AG04449 (cell line): ENCODE results near the gene HSPA9.

Experiments used
- CTCF ChIA-PET: fragments of 350-600 bp; formaldehyde crosslinking; extraction: SDS; loops from one replicate; lab custom pipeline; 2021; ENCODE audit warnings: antibody characterized with exemption; lab: Yijun Ruan, JAX
- POLR2A ChIA-PET: fragments of 400-600, 350-600 bp; formaldehyde crosslinking; extraction: SDS; loops from one replicate; lab custom pipeline; 2020; ENCODE audit warnings: antibody characterized with exemption, inconsistent platforms; lab: Yijun Ruan, JAX
- DNase-seq: peaks from one replicate; pipeline ENCODE4 v3.0.0-alpha.2; 2010; ENCODE audit warnings: low read depth, low spot score
- H3K4me3 ChIP-seq: 2 replicates; pipeline ENCODE4 v1.5.1; 2011; ENCODE audit warnings: low read depth, mild to moderate bottlenecking, control low read depth, low read length
- TF ChIP-seq, protein P1 (sequence below): IDR thresholded peaks from one replicate; pipeline ENCODE4 v1.5.1; 2011; ENCODE audit warnings: mild to moderate bottlenecking, moderate library complexity, low read length, control low read depth, inconsistent platforms; ENCODE audit not compliant: insufficient read depth; ENCODE audit errors: missing control alignments

Gene HSPA9

DNA sequence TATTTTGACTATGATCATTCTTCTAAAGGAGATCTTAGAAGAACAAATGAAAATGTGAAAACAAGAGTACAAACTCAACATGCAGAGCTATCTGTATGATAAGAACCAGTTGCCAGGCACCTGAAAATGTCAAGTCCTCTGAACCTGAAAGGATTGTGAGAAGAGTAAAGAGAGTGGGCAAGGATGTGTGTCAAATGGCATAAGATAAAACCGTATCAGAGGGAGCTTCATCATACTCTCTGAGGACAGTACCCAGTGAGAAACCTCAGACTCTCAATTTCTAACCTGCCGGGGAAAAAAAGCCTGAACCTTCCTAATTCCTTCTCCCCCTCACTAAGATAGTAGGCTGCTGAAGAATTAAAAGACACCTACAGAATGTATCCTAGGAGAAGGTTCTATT is 39.0 kb downstream of the HSPA9 start:
- CTCF ChIA-PET: interaction anchor here (1.1 to 1.9 kb wide), 3 partner anchors 10 to 87 kb away, joined by 3 to 7 read pairs (median 4); no protein-coding TSS in a partner anchor
- POLR2A ChIA-PET: no interaction called here
- TF ChIP-seq, protein P1, sequence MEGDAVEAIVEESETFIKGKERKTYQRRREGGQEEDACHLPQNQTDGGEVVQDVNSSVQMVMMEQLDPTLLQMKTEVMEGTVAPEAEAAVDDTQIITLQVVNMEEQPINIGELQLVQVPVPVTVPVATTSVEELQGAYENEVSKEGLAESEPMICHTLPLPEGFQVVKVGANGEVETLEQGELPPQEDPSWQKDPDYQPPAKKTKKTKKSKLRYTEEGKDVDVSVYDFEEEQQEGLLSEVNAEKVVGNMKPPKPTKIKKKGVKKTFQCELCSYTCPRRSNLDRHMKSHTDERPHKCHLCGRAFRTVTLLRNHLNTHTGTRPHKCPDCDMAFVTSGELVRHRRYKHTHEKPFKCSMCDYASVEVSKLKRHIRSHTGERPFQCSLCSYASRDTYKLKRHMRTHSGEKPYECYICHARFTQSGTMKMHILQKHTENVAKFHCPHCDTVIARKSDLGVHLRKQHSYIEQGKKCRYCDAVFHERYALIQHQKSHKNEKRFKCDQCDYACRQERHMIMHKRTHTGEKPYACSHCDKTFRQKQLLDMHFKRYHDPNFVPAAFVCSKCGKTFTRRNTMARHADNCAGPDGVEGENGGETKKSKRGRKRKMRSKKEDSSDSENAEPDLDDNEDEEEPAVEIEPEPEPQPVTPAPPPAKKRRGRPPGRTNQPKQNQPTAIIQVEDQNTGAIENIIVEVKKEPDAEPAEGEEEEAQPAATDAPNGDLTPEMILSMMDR: no peak

DNA sequence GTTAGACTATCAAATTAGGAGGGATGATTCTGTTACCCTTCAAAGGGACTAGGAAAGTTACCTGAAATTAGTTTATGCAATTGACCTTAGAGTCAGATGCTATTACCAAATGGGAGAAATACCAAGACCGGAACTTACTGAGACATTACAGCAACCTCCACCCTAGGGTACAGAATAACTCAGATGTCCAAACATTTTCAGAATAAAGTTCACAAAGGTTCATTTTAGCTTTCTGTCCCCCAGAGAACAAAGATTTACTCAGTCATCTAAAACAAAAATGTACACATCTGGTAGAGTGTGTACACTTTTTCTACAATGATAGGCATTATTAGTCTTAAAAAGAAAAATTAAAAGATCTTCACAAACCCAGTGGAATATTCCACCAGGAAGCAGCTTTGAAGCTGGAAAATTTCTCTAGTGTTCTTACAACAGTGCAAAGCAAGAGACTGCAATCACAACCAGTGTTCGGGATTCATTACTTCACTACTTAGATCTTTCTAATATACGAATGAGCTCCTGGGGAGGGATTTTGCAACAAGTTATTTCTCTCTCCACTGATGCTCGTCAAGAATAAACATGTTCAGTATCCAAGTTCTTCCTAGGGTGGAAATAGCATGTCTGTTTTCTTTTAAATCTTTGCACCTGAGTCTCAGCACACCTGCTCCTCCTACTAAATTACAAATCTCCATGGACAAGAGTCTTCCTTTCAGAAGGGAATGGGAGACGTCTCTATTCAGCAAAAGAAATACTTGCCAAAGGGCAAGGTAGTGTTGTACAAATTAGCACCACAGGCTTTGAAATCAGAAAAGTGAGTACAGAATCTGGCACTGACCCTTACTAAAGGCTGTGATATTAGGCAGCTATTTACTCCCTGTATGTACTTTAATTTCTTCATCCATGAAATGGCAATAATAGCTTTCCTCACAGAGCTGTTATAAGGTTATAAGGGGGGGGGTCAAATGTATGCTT is 40.9 kb downstream of the HSPA9 start:
- CTCF ChIA-PET: interaction anchor here (1.0 to 1.9 kb wide), 5 partner anchors 9 to 86 kb away, joined by 3 to 6 read pairs (median 3); partner anchors contain the start of gene ETF1
- POLR2A ChIA-PET: interaction anchor here (1.5 kb wide), 1 partner anchor 9 kb away, joined by 3 read pairs; the partner anchor contains the start of gene ETF1
- TF ChIP-seq, protein P1: no peak
- DNase-seq: no peak
- H3K4me3 ChIP-seq: no peak overlapping the region

More for the DNA sequence above, 39.0 kb downstream of the HSPA9 start:
- H3K4me3 ChIP-seq: no peak overlapping the region
- no peak for DNase-seq

DNA sequence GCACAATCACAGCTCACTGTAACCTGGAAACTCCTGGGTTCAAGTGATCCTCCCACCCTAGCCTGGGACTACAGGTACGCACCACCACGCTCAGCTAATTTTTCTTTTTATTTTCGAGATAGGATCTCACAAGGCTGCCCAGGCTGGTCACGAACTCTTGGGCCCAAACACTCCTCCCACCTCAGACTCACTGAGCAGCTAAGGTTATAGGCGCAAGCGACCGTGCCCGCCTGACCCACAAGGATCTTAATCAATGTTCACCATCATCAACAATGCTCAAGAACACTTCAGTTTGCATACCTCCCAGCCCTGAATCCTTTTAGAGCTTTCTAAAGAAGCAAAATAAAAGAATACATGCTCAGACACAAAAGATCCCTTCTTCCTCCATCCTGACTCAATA is 45.4 kb downstream of the HSPA9 start:
- ChIA-PET CTCF (interaction anchor here (1.5 to 2.6 kb wide), 3 partner anchors 13 to 80 kb away, joined by 5 to 15 read pairs (median 7); partner anchors contain the start of gene ETF1), POLR2A (no interaction called here)
- no peak for DNase-seq
- no peak overlapping the region for H3K4me3 ChIP-seq
- TF ChIP-seq, protein P1: no peak

DNA sequence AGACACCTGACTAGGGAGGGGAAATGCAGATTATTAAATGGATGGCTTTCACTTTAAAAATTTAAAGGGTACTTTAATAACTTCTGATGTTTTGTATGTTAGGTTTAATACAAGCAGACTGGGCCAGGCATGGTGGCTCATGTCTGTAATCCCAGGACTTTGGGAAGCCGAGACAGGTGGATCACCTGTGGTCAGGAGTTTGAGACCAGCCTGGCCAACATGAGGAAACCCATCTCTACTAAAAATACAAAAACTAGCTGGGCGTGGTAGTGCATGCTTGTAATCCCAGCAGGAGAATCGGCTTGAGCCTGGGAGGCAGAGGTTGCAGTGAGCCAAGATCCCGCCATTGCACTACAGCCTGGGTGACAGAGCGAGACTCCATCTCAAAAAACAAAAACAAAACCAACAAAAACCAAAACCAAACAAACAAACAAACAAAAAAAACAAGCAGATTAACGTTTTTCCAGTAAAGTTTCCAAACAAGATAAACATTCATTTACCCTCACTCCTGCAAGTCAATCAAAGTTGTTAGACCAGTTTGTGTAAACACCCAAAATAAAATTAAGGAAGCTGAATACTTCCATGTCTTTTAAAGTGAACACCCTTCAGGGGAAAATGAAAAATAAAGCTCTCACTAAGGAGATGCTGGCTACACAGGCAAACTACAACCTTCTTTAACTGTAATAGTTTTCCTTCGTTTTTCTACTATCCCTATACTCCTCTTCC is 46.3 kb downstream of the HSPA9 start:
- no peak for DNase-seq
- H3K4me3 ChIP-seq: no peak overlapping the region
- POLR2A ChIA-PET: no interaction called here
- TF ChIP-seq, protein P1: no peak
- CTCF ChIA-PET: interaction anchor here (1.5 to 2.6 kb wide), 3 partner anchors 14 to 80 kb away, joined by 5 to 15 read pairs (median 7); partner anchors contain the start of gene ETF1

DNA sequence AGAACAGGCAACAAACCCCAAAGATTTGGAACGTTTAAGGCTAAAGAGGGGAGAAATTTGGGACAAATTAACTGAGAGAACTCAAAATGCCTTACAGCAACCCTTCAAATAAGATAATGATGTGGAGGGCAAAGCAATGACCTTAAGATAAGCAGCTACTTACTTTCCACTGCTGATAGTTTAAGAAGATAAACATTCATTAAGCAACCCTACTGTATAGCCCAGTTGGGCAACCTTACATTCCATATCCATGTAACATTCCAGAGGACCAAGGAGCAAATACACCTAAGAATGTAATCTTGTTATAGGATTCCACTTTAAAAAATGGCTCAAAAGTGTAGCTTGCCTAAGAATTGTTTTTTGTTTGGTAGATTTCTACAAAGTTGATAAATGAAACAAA is 47.0 kb downstream of the HSPA9 start:
- no peak for DNase-seq
- CTCF ChIA-PET: interaction anchor here (2.6 kb wide), 1 partner anchor 25 kb away, joined by 15 read pairs; no protein-coding TSS in a partner anchor
- no peak overlapping the region for H3K4me3 ChIP-seq
- TF ChIP-seq, protein P1: no peak
- POLR2A ChIA-PET: no interaction called here
